Smooth muscle cell (in vitro differentiated cells): ENCODE data around the gene CBFA2T3. TPM values are rescaled to one million over a fixed set of nuclear protein-coding genes. Genes with fewer than 3 reads are reported as not detected.

ENCODE experiments used
- DNase-seq: peaks from one replicate; lab custom pipeline; 2025; ENCODE audit not compliant: unreplicated experiment; lab: John Stamatoyannopoulos, UW
- H2AFZ ChIP-seq: fragments of 200-600 bp; sonication (generic); 2 replicates; pipeline ENCODE4 v1.6.0; 2016; ENCODE audit warnings: antibody characterized with exemption, low read depth, mild to moderate bottlenecking
- H3F3A ChIP-seq: fragments of 200-600 bp; sonication (generic); 2 replicates; pipeline ENCODE4 v1.6.0; 2017; ENCODE audit warnings: antibody characterized with exemption, low read depth
- H3K27ac ChIP-seq: fragments of 200-600 bp; sonication (generic); 2 replicates; pipeline ENCODE4 v1.5.1; 2016; ENCODE audit warnings: low read depth, mild to moderate bottlenecking
- H3K27me3 ChIP-seq: fragments of 200-600 bp; sonication (generic); 2 replicates; pipeline ENCODE4 v1.6.1; 2016; ENCODE audit warnings: low read depth, mild to moderate bottlenecking
- H3K36me3 ChIP-seq: fragments of 200-600 bp; sonication (generic); 2 replicates; pipeline ENCODE4 v1.5.1; 2016; ENCODE audit warnings: low read depth
- H3K4me1 ChIP-seq: fragments of 200-600 bp; sonication (generic); 2 replicates; pipeline ENCODE4 v1.5.1; 2016; ENCODE audit warnings: low read depth
- H3K4me2 ChIP-seq: fragments of 200-600 bp; sonication (generic); 2 replicates; pipeline ENCODE4 v1.6.0; 2016; ENCODE audit warnings: mild to moderate bottlenecking
- H3K4me3 ChIP-seq: fragments of 200-600 bp; sonication (generic); 2 replicates; pipeline ENCODE4 v1.5.1; 2016; ENCODE audit warnings: mild to moderate bottlenecking
- H3K79me2 ChIP-seq: fragments of 200-600 bp; sonication (generic); 2 replicates; pipeline ENCODE4 v1.6.0; 2016; ENCODE audit warnings: low read depth, mild to moderate bottlenecking
- H3K9ac ChIP-seq: fragments of 200-600 bp; sonication (generic); 2 replicates; pipeline ENCODE4 v1.6.0; 2016; ENCODE audit warnings: low read depth
- H3K9me3 ChIP-seq: fragments of 200-600 bp; sonication (generic); replicated peaks from 2 replicates; pipeline ENCODE4 v1.5.1; 2016; ENCODE audit warnings: low read depth
- H4K20me1 ChIP-seq: fragments of 200-600 bp; sonication (generic); 2 replicates; pipeline ENCODE4 v1.6.0; 2016; ENCODE audit warnings: low read depth
- CTCF ChIP-seq: fragments of 200-600 bp; sonication (generic); IDR thresholded peaks from 2 replicates; pipeline ENCODE4 v1.5.1; 2017; ENCODE audit warnings: borderline replicate concordance, mild to moderate bottlenecking, antibody characterized with exemption; ENCODE audit not compliant: insufficient read depth, poor library complexity, severe bottlenecking
- WGBS: methylation state at CpG from one replicate; pipeline ENCODE4 v1.1.7; 2016; ENCODE audit warnings: low lambda C conversion rate; 5-methylcytosine and 5-hydroxymethylcytosine counted together
- polyA plus RNA-seq: library from polyadenylated mRNA; unstranded; fragments of >200 nt; fragmentation: Nextera tagmentation; extraction: Ambion mirVana; gene quantifications from 2 replicates; pipeline ENCODE4 v1.2.1, GENCODE V29; 2016
- total RNA-seq: library from RNA; depleted of rRNA; stranded (reverse); fragments of >200 nt; gene quantifications from 2 replicates; pipeline ENCODE4 v1.2.3, GENCODE V29; 2014

The CBFA2T3 gene
- total and polyA plus RNA-seq, 2 experiments from 2014 or later = 0.25 TPM; not detected in 1

GRCh38 chr16:88882358-88883030 is 94.5 kb downstream of the CBFA2T3 start:
- Histone ChIP-seq H3K4me3 (no peak overlapping the region), H2AFZ (no peak overlapping the region), H4K20me1 (no peaks in the 10 kb centered on the region), H3K9ac (no peak overlapping the region), H3K4me2 (no peak overlapping the region), H3K79me2 (no peaks in the 10 kb centered on the region), H3K27me3 (no peaks in the 10 kb centered on the region), H3K9me3 (no peaks in the 10 kb centered on the region), H3F3A (no peaks in the 10 kb centered on the region), H3K4me1 (no peaks in the 10 kb centered on the region), H3K27ac (no peak overlapping the region), H3K36me3 (no peaks in the 10 kb centered on the region)
- DNase-seq = no peak
- no peak for TF ChIP-seq CTCF
- WGBS = 96% methylated on average over 20 of the region's 26 CpGs

GRCh38 chr16:88881675-88882357 is 95.2 kb downstream of the CBFA2T3 start:
- TF ChIP-seq CTCF = no peak
- Histone ChIP-seq H3K9me3 (no peaks in the 10 kb centered on the region), H3K27me3 (no peaks in the 10 kb centered on the region), H3K36me3 (no peaks in the 10 kb centered on the region), H3K27ac (no peak overlapping the region), H3K79me2 (no peaks in the 10 kb centered on the region), H2AFZ (no peak overlapping the region), H4K20me1 (no peaks in the 10 kb centered on the region), H3K9ac (no peak overlapping the region), H3F3A (no peaks in the 10 kb centered on the region), H3K4me3 (no peak overlapping the region), H3K4me1 (no peaks in the 10 kb centered on the region), H3K4me2 (no peak overlapping the region)
- DNase-seq = no peak
- 93% methylated on average over 25 of the region's 27 CpGs for WGBS

GRCh38 chr16:88881007-88881615 is 95.9 kb downstream of the CBFA2T3 start:
- Histone ChIP-seq H3K27ac (no peak overlapping the region), H3K9me3 (no peaks in the 10 kb centered on the region), H3F3A (no peaks in the 10 kb centered on the region), H2AFZ (no peak overlapping the region), H3K79me2 (no peaks in the 10 kb centered on the region), H4K20me1 (no peaks in the 10 kb centered on the region), H3K4me2 (no peak overlapping the region), H3K27me3 (no peaks in the 10 kb centered on the region), H3K4me3 (no peak overlapping the region), H3K9ac (no peak overlapping the region), H3K36me3 (no peaks in the 10 kb centered on the region), H3K4me1 (no peaks in the 10 kb centered on the region)
- TF ChIP-seq CTCF = no peak
- WGBS = 82% methylated on average over 28 of the region's 46 CpGs
- no peak for DNase-seq
